DOHH2 (cell line): ENCODE results near the gene RANBP3.

ENCODE experiments used
- H3F3A ChIP-seq: fragments of 200-600 bp; sonication (generic), shearing (Covaris generic); 2 replicates; pipeline ENCODE4 v1.6.0; 2016; ENCODE audit warnings: antibody characterized with exemption, mild to moderate bottlenecking; ENCODE audit not compliant: control insufficient read depth, insufficient read depth
- H3K27ac ChIP-seq: fragments of 200-600 bp; sonication (generic); 2 replicates; pipeline ENCODE4 v1.5.1; 2014; ENCODE audit warnings: low read depth, mild to moderate bottlenecking, low read length, moderate library complexity
- H3K27me3 ChIP-seq: fragments of 200-600 bp; sonication (generic); 2 replicates; pipeline ENCODE4 v1.6.1; 2014; ENCODE audit warnings: mild to moderate bottlenecking, low read length, mixed read lengths; ENCODE audit not compliant: control insufficient read depth
- H3K36me3 ChIP-seq: fragments of 200-600 bp; sonication (generic); 2 replicates; pipeline ENCODE4 v1.6.1; 2014; ENCODE audit warnings: mild to moderate bottlenecking, low read length, moderate library complexity, mixed read lengths; ENCODE audit not compliant: control insufficient read depth
- H3K4me1 ChIP-seq: fragments of 200-600 bp; sonication (generic); 2 replicates; pipeline ENCODE4 v1.6.1; 2014; ENCODE audit warnings: mild to moderate bottlenecking, low read length, mixed read lengths; ENCODE audit not compliant: control insufficient read depth
- H3K4me2 ChIP-seq: fragments of 200-600 bp; sonication (generic); 2 replicates; pipeline ENCODE4 v1.6.0; 2014; ENCODE audit warnings: mild to moderate bottlenecking, low read length, moderate library complexity
- H3K4me3 ChIP-seq: fragments of 200-600 bp; sonication (generic); 2 replicates; pipeline ENCODE4 v1.5.1; 2014; ENCODE audit warnings: mild to moderate bottlenecking, low read length, mixed read lengths
- H3K79me2 ChIP-seq: fragments of 200-600 bp; sonication (generic); 2 replicates; pipeline ENCODE4 v1.6.1; 2014; ENCODE audit warnings: mild to moderate bottlenecking, low read length, mixed read lengths; ENCODE audit not compliant: control insufficient read depth
- H3K9me2 ChIP-seq: fragments of 200-600 bp; sonication (generic); replicated peaks from 2 replicates; pipeline ENCODE4 v1.6.1; 2014; ENCODE audit warnings: mild to moderate bottlenecking, low read length, mixed read lengths; ENCODE audit not compliant: control insufficient read depth
- H3K9me3 ChIP-seq: fragments of 200-600 bp; sonication (generic); 2 replicates; pipeline ENCODE4 v1.6.1; 2014; ENCODE audit warnings: antibody characterized with exemption, low read length, mixed read lengths; ENCODE audit not compliant: control insufficient read depth, insufficient read depth
- H4K20me1 ChIP-seq: fragments of 200-600 bp; sonication (generic); 2 replicates; pipeline ENCODE4 v1.6.0; 2014; ENCODE audit warnings: low read depth, mild to moderate bottlenecking, antibody characterized with exemption, low read length, moderate library complexity; ENCODE audit not compliant: control insufficient read depth, insufficient read depth
- CTCF ChIP-seq: fragments of 200-600 bp; sonication (generic); IDR thresholded peaks from one replicate; pipeline ENCODE4 v1.5.1; 2014; ENCODE audit warnings: antibody characterized with exemption, mild to moderate bottlenecking, low read depth, low read length; ENCODE audit not compliant: poor library complexity, severe bottlenecking
- EZH2phosphoT487 ChIP-seq: fragments of 200-600 bp; sonication (generic); IDR thresholded peaks from 2 replicates; pipeline ENCODE4 v1.6.1; 2017; ENCODE audit warnings: borderline replicate concordance, mild to moderate bottlenecking, antibody characterized with exemption, low read length, moderate library complexity, mixed read lengths

The RANBP3 gene

GRCh38 chr19:6020972-6021805 is 43.2 kb upstream of the RANBP3 start:
- H4K20me1 ChIP-seq: no peaks in the 10 kb centered on the region
- no peaks in the 10 kb centered on the region for H3F3A ChIP-seq
- no peaks in the 10 kb centered on the region for H3K36me3 ChIP-seq
- H3K4me1 ChIP-seq: no peaks in the 10 kb centered on the region
- no peaks in the 10 kb centered on the region for H3K9me3 ChIP-seq
- H3K4me3 ChIP-seq: no peak overlapping the region
- H3K79me2 ChIP-seq: no peaks in the 10 kb centered on the region
- no peak overlapping the region for H3K27ac ChIP-seq
- no peak overlapping the region for H3K4me2 ChIP-seq
- no peaks in the 10 kb centered on the region for H3K9me2 ChIP-seq
- H3K27me3 ChIP-seq: no peaks in the 10 kb centered on the region
- TF ChIP-seq EZH2phosphoT487 (no peak), CTCF (no peak)

GRCh38 chr19:6020166-6020882 is 42.4 kb upstream of the RANBP3 start:
- TF ChIP-seq CTCF: no peak
- TF ChIP-seq EZH2phosphoT487: no peak
- Histone ChIP-seq H3K4me3 (no peak overlapping the region), H3K9me2 (no peaks in the 10 kb centered on the region), H3K36me3 (no peaks in the 10 kb centered on the region), H3K4me2 (no peak overlapping the region), H3F3A (no peaks in the 10 kb centered on the region), H3K79me2 (no peaks in the 10 kb centered on the region), H3K4me1 (no peaks in the 10 kb centered on the region), H3K27ac (no peak overlapping the region), H4K20me1 (no peaks in the 10 kb centered on the region), H3K9me3 (no peaks in the 10 kb centered on the region), H3K27me3 (no peaks in the 10 kb centered on the region)

GRCh38 chr19:6018786-6019185 is 40.8 kb upstream of the RANBP3 start:
- Histone ChIP-seq H3K27ac (no peak overlapping the region), H3K9me3 (no peaks in the 10 kb centered on the region), H4K20me1 (no peaks in the 10 kb centered on the region), H3K9me2 (no peaks in the 10 kb centered on the region), H3F3A (no peaks in the 10 kb centered on the region), H3K4me2 (no peak overlapping the region), H3K27me3 (no peaks in the 10 kb centered on the region), H3K4me3 (no peak overlapping the region), H3K36me3 (no peaks in the 10 kb centered on the region), H3K4me1 (no peaks in the 10 kb centered on the region), H3K79me2 (no peaks in the 10 kb centered on the region)
- TF ChIP-seq EZH2phosphoT487 (no peak), CTCF (peak; percentile 58)
